ENCODE measurements around the gene MMP26. TPM values are rescaled to one million over a fixed set of nuclear protein-coding genes. Genes with fewer than 3 reads are reported as not detected.

MMP26 gene
- total and polyA plus RNA-seq, 2 donors (not counting 1 experiment from before 2014, with no cell fraction given) = not detected

DNA sequence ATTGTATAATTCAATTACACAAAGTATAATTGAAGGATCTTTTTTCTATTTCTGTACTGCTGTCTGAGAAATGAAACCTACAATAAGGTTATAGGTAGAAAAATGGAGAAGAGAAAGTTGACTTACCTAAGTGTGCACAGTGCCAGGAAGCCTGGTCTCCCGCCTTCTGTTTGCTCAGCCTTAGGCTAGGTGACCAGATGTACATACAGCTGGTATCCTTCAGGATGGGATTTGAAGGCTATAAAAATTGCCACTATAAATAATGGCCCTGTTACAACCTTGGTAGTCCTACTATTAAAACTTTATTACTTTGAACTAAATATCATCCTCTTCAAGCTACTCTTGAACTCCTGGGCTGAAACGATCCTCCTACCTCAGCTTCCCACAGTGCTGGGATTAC, 26.6 kb upstream of the MMP26 start:
- Histone ChIP-seq H3K9ac (ENCODE audit: insufficient read depth, low read length) (no peak overlapping the region), H3K4me1 (ENCODE audit: control insufficient read depth, extremely low read depth, insufficient read depth, low read length) (no peaks in the 10 kb centered on the region), H4K20me1 (ENCODE audit: control insufficient read depth, extremely low read depth, insufficient read depth, low read length) (no peaks in the 10 kb centered on the region), H3K4me3 (replicated peaks in 1 of 4; ENCODE audit: control extremely low read depth in 1 of 4, insufficient read depth in 1 of 4, low read depth in 3 of 4, low read length in 4 of 4) (no peak overlapping the region), H3K4me2 (ENCODE audit: extremely low read depth, insufficient read depth, low read length) (no peak overlapping the region), H3K79me2 (ENCODE audit: control insufficient read depth, insufficient read depth, low read length) (no peaks in the 10 kb centered on the region), H3K9me3 (ENCODE audit: control insufficient read depth, insufficient read depth, low read depth, low read length) (no peaks in the 10 kb centered on the region), H2AFZ (ENCODE audit: low read length) (no peak overlapping the region), H3K36me3 (ENCODE audit: control insufficient read depth, insufficient read depth, low read length) (no peaks in the 10 kb centered on the region), H3K27ac (ENCODE audit: insufficient read depth, low read length) (no peak overlapping the region), H3K27me3 (ENCODE audit: control insufficient read depth, insufficient read depth, low read length) (no peaks in the 10 kb centered on the region)
- DNase-seq (ENCODE audit: low read depth in 2 of 2) = no peak
- TF ChIP-seq, protein P1, sequence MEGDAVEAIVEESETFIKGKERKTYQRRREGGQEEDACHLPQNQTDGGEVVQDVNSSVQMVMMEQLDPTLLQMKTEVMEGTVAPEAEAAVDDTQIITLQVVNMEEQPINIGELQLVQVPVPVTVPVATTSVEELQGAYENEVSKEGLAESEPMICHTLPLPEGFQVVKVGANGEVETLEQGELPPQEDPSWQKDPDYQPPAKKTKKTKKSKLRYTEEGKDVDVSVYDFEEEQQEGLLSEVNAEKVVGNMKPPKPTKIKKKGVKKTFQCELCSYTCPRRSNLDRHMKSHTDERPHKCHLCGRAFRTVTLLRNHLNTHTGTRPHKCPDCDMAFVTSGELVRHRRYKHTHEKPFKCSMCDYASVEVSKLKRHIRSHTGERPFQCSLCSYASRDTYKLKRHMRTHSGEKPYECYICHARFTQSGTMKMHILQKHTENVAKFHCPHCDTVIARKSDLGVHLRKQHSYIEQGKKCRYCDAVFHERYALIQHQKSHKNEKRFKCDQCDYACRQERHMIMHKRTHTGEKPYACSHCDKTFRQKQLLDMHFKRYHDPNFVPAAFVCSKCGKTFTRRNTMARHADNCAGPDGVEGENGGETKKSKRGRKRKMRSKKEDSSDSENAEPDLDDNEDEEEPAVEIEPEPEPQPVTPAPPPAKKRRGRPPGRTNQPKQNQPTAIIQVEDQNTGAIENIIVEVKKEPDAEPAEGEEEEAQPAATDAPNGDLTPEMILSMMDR (conservative IDR thresholded peaks at IDR 0.05 in 1 of 2, IDR thresholded peaks at IDR 0.05 in 1 of 2; ENCODE audit: low read depth in 1 of 2, low read length in 2 of 2) = no peak
- no peak for TF ChIP-seq EZH2 (IDR thresholded peaks at IDR 0.05; ENCODE audit: low read length, missing control alignments)

DNA sequence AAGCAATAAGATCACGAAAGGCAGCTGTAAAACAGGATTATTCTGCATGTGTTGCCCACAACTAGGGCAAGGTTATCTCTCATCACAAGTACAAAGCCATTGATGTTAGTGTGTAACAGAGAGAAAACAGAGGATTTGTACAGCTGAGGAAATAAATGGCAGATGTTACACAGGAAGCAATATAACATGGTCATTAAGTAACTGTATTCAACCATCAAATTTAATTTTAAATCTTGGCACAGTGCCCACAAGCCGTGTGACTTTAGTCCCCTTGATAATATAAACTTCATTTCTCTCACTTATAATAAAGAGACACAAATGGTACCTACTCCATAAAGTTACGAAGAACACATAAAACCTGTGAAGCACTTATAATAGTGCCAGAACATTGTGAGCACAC, 24.2 kb upstream of the MMP26 start:
- Histone ChIP-seq H3K9me3 (ENCODE audit: control insufficient read depth, insufficient read depth, low read depth, low read length) (no peaks in the 10 kb centered on the region), H3K9ac (ENCODE audit: insufficient read depth, low read length) (no peak overlapping the region), H3K27me3 (ENCODE audit: control insufficient read depth, insufficient read depth, low read length) (no peaks in the 10 kb centered on the region), H3K27ac (ENCODE audit: insufficient read depth, low read length) (no peak overlapping the region), H4K20me1 (ENCODE audit: control insufficient read depth, extremely low read depth, insufficient read depth, low read length) (no peaks in the 10 kb centered on the region), H3K36me3 (ENCODE audit: control insufficient read depth, insufficient read depth, low read length) (no peaks in the 10 kb centered on the region), H3K79me2 (ENCODE audit: control insufficient read depth, insufficient read depth, low read length) (no peaks in the 10 kb centered on the region), H3K4me1 (ENCODE audit: control insufficient read depth, extremely low read depth, insufficient read depth, low read length) (no peaks in the 10 kb centered on the region), H2AFZ (ENCODE audit: low read length) (no peak overlapping the region), H3K4me3 (replicated peaks in 1 of 4; ENCODE audit: control extremely low read depth in 1 of 4, insufficient read depth in 1 of 4, low read depth in 3 of 4, low read length in 4 of 4) (no peak overlapping the region), H3K4me2 (ENCODE audit: extremely low read depth, insufficient read depth, low read length) (no peak overlapping the region)
- TF ChIP-seq, protein P1 (conservative IDR thresholded peaks at IDR 0.05 in 1 of 2, IDR thresholded peaks at IDR 0.05 in 1 of 2; ENCODE audit: low read depth in 1 of 2, low read length in 2 of 2) = no peak
- no peak for TF ChIP-seq EZH2 (IDR thresholded peaks at IDR 0.05; ENCODE audit: low read length, missing control alignments)
- no peak for DNase-seq (ENCODE audit: low read depth in 2 of 2)

DNA sequence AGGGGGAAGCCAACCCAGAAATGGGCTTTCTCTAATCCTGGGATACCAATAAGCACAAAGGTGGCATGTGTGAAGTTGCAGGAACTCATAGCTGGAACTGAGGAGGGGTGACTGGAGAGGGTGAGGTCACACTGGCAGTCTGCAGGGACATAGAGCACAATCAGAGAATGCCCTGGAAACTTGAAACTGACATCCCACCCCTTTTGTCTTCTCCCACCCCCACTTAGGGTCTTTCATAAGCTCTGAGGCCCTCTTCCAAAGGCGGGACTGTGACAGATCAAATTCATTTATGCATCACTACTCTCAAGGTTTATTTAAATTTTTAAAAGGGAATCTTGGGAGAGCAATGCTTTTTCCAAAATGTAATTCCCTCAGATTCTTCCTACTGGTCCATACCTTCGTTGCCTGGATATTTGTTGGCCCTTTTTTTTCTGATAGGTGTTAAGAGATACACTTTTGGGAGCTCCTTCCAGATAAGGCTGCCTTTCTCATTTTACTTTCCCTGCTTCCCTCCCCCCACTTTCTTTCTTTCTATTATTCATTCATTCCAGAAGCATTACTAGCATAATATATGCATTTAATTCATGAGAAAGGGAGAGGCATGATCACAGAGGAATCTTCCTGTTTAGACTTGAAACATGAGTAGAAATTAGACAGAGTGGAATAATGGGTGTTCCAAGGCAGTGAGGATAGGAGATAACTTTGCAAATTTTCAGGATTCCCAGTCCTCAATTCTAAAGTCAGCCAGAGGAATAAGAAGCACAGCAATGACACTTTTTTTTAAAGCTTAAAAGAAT, 21.8 kb upstream of the MMP26 start:
- no peaks in the 10 kb centered on the region for H3K36me3 ChIP-seq (ENCODE audit: control insufficient read depth, insufficient read depth, low read length)
- no peaks in the 10 kb centered on the region for H3K9me3 ChIP-seq (ENCODE audit: control insufficient read depth, insufficient read depth, low read depth, low read length)
- H3K27me3 ChIP-seq (ENCODE audit: control insufficient read depth, insufficient read depth, low read length) = no peaks in the 10 kb centered on the region
- DNase-seq (ENCODE audit: low read depth in 2 of 2) = peak in 1 of 2 donors; percentile 44
- no peaks in the 10 kb centered on the region for H3K4me1 ChIP-seq (ENCODE audit: control insufficient read depth, extremely low read depth, insufficient read depth, low read length)
- H3K4me3 ChIP-seq (replicated peaks in 1 of 4; ENCODE audit: control extremely low read depth in 1 of 4, insufficient read depth in 1 of 4, low read depth in 3 of 4, low read length in 4 of 4) = no peak overlapping the region
- H3K27ac ChIP-seq (ENCODE audit: insufficient read depth, low read length) = no peak overlapping the region
- H4K20me1 ChIP-seq (ENCODE audit: control insufficient read depth, extremely low read depth, insufficient read depth, low read length) = no peaks in the 10 kb centered on the region
- TF ChIP-seq EZH2 (IDR thresholded peaks at IDR 0.05; ENCODE audit: low read length, missing control alignments) = no peak
- TF ChIP-seq, protein P1 (conservative IDR thresholded peaks at IDR 0.05 in 1 of 2, IDR thresholded peaks at IDR 0.05 in 1 of 2; ENCODE audit: low read depth in 1 of 2, low read length in 2 of 2) = no peak
- no peak overlapping the region for H3K4me2 ChIP-seq (ENCODE audit: extremely low read depth, insufficient read depth, low read length)
- no peak overlapping the region for H3K9ac ChIP-seq (ENCODE audit: insufficient read depth, low read length)
- H3K79me2 ChIP-seq (ENCODE audit: control insufficient read depth, insufficient read depth, low read length) = no peaks in the 10 kb centered on the region
- H2AFZ ChIP-seq (ENCODE audit: low read length) = no peak overlapping the region

Measured in fibroblast of lung (primary cell).